HG03108 (cell line): ENCODE measurements around the gene TBC1D32.
"Not testable (repeated sequence)": the region's sequence is repeated elsewhere in the genome, so short reads cannot be mapped to it uniquely, and the experiment has no call there.

ENCODE experiments used
- ATAC-seq: cut with Tn5 transposase; IDR thresholded peaks from one replicate; pipeline ENCODE4 v1.9.1; 2021; ENCODE audit warnings: moderate library complexity; ENCODE audit not compliant: unreplicated experiment

Gene TBC1D32, protein sequence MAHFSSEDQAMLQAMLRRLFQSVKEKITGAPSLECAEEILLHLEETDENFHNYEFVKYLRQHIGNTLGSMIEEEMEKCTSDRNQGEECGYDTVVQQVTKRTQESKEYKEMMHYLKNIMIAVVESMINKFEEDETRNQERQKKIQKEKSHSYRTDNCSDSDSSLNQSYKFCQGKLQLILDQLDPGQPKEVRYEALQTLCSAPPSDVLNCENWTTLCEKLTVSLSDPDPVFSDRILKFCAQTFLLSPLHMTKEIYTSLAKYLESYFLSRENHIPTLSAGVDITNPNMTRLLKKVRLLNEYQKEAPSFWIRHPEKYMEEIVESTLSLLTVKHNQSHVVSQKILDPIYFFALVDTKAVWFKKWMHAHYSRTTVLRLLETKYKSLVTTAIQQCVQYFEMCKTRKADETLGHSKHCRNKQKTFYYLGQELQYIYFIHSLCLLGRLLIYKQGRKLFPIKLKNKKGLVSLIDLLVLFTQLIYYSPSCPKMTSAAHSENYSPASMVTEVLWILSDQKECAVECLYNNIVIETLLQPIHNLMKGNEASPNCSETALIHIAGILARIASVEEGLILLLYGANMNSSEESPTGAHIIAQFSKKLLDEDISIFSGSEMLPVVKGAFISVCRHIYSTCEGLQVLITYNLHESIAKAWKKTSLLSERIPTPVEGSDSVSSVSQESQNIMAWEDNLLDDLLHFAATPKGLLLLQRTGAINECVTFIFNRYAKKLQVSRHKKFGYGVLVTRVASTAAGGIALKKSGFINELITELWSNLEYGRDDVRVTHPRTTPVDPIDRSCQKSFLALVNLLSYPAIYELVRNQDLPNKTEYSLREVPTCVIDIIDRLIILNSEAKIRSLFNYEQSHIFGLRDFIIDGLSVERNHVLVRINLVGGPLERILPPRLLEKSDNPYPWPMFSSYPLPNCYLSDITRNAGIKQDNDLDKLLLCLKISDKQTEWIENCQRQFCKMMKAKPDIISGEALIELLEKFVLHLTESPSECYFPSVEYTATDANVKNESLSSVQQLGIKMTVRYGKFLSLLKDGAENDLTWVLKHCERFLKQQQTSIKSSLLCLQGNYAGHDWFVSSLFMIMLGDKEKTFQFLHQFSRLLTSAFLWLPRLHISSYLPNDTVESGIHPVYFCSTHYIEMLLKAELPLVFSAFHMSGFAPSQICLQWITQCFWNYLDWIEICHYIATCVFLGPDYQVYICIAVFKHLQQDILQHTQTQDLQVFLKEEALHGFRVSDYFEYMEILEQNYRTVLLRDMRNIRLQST

GRCh38 chr6:121334299-121335086 lies at the start of gene TBC1D32:
TSS of gene TBC1D32 (minus strand) at chr6:121334480. CDS start at chr6:121334430, 50 bp downstream.
- peak; percentile 89 for ATAC-seq

- no peak for ATAC-seq
Observed at GRCh38 chr6:121383478-121383877, 49.2 kb upstream of the TBC1D32 start.

GRCh38 chr6:121382467-121383121 lies 48.3 kb upstream of the TBC1D32 start:
- no peak for ATAC-seq

GRCh38 chr6:121376411-121376810 lies 42.1 kb upstream of the TBC1D32 start:
- no peak for ATAC-seq

DNA sequence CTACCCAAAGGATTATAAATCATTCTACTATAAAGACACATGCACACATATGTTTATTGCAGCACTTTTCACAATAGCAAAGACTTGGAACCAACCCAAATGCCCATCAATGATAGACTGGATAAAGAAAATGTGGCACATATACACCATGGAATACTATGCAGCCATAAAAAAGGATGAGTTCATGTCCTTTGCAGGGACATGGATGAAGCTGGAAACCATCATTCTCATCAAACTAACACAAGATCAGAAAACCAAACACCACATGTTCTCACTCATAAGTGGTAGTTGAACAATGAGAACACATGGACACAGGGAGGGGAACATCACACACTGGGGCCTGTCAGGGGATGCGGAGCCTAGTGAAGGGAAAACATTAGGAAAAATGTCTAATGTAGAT lies 39.9 kb upstream of the TBC1D32 start:
- ATAC-seq, result not testable (repeated sequence)

- no peak for ATAC-seq
Observed at GRCh38 chr6:121365536-121366521, 31.5 kb upstream of the TBC1D32 start.

GRCh38 chr6:121356575-121356974 lies 22.3 kb upstream of the TBC1D32 start:
- ATAC-seq, result no peak

DNA sequence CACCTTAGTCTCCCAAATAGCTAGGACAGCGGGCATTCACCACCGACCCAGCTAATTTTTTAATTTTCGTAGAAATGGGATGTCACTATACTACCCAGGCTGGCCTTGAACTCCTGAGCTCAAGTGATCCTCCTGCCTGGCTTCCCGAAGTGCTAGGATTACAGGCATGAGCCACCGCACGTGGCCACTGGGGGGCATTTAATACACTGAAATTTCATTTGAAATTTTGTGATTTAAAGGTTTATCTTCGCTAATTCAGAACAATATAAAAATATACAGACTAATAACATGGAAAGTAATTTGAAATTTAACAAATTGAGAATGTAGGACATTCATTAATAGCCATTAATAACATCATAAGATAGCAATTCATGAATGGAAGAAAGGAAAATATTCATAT lies 20.5 kb upstream of the TBC1D32 start:
- no peak for ATAC-seq

DNA sequence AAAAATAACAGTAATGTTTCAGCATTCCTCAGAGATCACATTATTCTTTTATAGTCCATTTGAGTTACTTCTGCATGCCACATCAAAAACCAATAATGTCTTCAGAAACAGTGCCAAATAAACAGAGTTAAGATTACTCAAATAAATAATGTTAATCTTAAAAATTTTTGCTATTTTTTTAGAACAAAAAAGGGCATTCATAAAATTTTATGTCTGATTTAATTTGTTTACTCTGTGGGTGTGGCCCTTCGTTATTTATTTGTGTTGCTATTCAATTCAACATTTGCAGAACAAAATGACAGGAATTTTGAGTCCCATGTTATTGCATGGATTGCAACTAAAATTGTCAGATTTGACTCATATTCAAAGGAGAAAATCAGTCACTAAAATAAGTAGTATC lies 18.7 kb upstream of the TBC1D32 start:
- ATAC-seq, result no peak

DNA sequence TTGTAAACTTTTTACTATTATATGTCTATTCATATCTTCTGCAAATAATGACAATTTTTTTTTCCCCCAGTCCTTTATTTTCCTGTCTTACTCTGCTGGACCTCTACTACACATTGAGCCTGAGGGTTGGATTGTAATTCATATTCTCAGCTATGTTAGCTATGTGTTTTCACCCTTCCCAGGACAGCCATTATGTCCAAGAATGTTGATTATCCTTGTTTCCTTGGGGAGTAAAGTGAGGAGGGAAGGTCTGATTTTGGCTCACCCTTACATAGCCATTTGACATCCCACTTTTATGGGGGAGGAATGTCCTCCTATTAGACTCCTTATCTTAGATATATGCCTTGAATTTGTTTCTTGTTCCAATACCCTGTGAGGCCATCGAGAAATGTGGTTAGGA lies 17.6 kb upstream of the TBC1D32 start:
- no peak for ATAC-seq

DNA sequence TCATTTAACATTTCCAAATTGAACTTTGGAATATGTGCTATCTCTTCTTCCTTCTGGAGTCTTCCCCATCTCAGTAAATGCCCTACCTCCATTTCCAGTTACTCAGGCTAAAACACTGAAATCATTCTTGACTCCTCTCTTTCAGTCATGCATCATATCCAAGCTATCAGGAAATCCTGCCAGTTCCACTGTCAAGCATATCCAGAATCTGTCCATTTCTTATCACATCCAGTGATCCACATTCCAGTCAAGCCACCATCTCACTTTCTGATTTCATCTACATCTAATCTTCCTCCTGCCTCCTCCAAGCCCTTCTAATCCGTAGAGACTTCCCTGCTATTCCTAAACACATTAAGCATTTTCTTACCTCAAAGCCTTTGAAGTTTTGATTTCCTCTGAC lies 15.3 kb upstream of the TBC1D32 start:
- no peak for ATAC-seq

- no peak for ATAC-seq
Observed at GRCh38 chr6:121347484-121347883, 13.2 kb upstream of the TBC1D32 start.

DNA sequence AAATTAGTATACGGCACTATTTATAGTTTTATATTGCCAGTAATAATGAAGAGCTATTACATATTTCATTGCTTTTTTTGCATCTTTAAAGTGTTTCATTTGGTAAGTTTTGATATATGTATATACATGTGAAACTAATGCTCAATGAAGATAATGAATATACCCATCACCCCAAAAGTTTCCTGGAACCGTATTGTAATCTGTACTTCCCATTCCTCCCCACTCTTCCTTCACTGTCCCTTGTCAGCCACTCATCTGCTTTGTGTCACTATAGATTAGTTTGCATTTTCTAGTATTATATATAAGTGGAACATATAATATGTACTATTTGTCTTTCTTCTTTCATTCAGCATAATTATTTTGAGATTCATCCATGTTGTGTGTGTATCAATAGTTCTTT lies 10.3 kb upstream of the TBC1D32 start:
- no peak for ATAC-seq

DNA sequence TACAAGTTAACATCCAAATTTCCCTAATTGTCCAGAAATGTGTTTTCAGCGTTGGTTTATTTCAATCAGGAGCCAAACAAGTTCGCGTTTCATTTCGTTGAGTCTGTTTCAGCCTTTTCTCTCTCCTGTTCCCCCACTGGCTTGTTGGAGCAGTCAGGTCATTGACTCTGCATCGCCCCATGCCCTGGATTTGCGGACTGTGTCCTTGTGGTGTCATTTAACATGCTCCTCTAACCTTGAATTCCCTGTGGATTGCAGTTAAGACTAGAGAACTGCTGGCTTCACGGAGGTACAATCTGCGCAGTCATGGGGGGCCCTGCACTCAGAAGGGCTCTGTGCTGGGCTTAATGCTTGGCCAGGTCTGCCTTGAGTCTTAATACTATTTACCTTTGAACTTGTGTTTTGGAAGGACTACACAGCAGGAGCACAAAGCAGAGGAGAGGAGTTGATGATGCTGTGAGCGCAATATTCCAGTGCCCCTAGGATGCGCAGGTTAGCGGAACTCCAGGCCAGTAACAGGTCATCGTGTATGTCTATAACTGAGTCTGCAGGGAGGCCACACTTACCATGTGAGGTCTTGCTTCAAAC lies 5.5 kb upstream of the TBC1D32 start:
- no peak for ATAC-seq

DNA sequence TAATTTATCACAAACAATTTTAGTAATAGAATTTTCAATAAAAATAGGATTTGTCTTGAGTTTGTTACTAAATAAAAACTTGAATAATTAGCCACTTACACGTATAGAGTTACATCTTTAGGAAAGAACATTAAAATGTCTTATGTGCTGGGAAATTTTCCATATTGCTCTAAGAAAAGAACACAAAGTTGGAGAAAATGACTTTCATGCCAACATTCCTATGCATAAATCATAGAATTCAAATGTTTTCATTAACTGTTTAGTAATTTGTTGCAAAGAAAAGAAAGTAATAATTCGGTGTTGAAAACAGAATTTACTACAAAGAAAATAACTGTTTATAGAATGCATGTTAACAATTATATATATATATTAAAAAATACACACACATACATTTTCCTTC lies 4.7 kb upstream of the TBC1D32 start:
- no peak for ATAC-seq

- ATAC-seq, result no peak
Observed at GRCh38 chr6:121338366-121338765, 4.1 kb upstream of the TBC1D32 start.

DNA sequence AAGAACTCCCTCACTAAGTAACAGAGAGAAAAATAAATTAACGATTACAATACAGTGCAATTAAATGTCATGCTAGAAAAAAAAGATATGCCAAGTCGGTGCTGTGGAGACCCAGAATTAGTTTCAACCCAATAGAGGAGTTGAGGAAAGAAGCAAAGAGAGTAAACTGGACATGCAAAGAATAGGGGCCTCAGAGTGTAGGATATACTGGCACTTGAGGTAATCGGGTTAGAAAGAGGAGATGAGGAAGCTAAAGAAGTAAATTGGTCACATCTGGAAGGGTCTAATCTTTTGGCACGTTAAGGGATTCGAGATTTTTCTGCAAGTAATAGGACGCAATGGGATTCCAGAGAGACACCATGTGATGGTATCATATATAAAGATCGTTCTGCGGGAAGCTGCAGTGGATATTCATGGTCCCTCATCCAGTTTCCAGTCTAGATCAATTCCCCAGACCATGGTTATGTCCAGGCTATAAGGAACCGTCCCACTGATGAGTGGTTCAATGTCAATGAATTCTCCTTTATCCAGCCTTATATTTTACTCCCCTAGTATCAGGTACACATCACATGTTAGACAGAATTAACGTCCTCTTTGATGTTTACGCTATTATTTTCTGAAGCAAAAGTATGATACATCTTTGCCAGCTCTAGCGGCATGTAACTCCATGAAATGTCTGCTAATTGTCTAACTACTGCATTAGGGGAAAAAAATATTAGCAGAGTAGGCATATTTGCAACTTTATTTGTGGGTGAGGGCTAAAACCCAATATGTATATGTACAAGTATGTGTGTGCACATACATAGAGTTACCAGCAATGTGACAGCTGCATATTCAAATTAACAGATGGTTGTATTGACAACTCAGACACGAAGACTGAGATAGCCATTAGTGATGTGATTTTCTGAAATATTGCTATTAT lies 1.1 kb upstream of the TBC1D32 start:
- no peak for ATAC-seq
